Sigmoid colon (tissue), 4 donors: ENCODE measurements around the gene TMPRSS5.

Experiments used
- CTCF ChIP-seq, 4 experiments: fragments of 450-650 bp in 3 of 4; fragments of 200-600 bp in 1 of 4; IDR thresholded peaks; one replicate each; pipeline ENCODE4 v1.5.1; 2016 to 2019; ENCODE audit warnings: antibody characterized with exemption in 4 of 4, mild to moderate bottlenecking in 3 of 4, moderate library complexity in 2 of 4
- EP300 ChIP-seq, 4 donors: sonication (generic); formaldehyde crosslinking; IDR thresholded peaks; one replicate each; pipeline ENCODE4 v1.6.1; 2017; ENCODE audit warnings: antibody characterized with exemption in 4 of 4
- POLR2A ChIP-seq, 2 donors: fragments of 450-650 bp; IDR thresholded peaks; one replicate each; pipeline ENCODE4 v1.6.1; 2016; ENCODE audit warnings: antibody characterized with exemption in 2 of 2, mild to moderate bottlenecking in 2 of 2, moderate library complexity in 2 of 2
- POLR2AphosphoS5 ChIP-seq, 4 donors: sonication (generic); formaldehyde crosslinking; IDR thresholded peaks; one replicate each; pipeline ENCODE4 v1.6.1; 2017; ENCODE audit warnings: antibody characterized with exemption in 4 of 4

GRCh38 chr11:113651023-113651422 lies 55.1 kb downstream of the TMPRSS5 start:
- no peak for TF ChIP-seq POLR2A (IDR thresholded peaks at IDR 0.05)
- TF ChIP-seq CTCF (IDR thresholded peaks at IDR 0.05), result no peak
- no peak for TF ChIP-seq EP300 (IDR thresholded peaks at IDR 0.05)
- no peak for TF ChIP-seq POLR2AphosphoS5 (IDR thresholded peaks at IDR 0.05)
